ENCODE results near the gene HIC1.
"Not testable (repeated sequence)": the region's sequence is repeated elsewhere in the genome, so short reads cannot be mapped to it uniquely, and the experiment has no call there.

The HIC1 gene, protein sequence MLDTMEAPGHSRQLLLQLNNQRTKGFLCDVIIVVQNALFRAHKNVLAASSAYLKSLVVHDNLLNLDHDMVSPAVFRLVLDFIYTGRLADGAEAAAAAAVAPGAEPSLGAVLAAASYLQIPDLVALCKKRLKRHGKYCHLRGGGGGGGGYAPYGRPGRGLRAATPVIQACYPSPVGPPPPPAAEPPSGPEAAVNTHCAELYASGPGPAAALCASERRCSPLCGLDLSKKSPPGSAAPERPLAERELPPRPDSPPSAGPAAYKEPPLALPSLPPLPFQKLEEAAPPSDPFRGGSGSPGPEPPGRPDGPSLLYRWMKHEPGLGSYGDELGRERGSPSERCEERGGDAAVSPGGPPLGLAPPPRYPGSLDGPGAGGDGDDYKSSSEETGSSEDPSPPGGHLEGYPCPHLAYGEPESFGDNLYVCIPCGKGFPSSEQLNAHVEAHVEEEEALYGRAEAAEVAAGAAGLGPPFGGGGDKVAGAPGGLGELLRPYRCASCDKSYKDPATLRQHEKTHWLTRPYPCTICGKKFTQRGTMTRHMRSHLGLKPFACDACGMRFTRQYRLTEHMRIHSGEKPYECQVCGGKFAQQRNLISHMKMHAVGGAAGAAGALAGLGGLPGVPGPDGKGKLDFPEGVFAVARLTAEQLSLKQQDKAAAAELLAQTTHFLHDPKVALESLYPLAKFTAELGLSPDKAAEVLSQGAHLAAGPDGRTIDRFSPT

DNA sequence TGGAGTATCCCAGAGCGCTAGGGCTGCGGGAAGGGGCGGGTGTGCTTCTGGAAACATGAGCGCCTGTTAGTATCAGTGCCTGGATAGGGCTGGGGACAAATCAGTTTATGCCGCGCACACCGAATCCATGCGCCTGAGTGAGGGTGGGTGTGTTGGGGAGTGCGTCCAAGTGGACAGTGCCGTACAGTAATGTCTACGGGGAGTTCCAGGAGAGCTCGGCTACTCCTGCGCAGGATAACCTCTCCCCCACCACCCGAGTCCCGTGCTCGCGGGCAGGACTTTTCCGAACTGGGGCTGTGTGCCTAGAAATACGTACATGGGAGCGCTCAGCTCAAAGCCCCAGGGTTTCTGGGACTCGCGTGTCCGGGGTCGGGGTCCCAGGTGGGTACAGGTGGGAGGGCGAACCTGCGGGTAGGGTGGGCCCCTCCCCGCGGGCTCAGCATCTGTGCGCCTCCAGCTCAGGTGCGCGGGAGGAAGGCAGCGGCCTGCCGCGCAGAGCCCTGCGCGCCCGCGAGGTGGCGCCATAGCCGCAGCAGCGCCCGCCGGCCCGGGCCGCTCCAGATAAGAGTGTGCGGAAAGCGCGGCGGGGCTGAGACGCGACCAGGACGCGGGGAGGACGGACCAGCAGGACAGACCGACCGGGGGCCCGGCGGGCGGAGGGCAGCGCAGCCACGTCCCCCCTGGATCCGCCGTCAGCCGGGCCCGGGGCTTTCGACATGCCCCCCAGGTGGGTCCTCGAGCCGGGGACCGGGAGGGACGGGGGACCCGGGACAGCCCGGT is at the start of gene HIC1:
Gene HIC1, plus strand, starts transcription at position 592 of the 780 bp plus-strand sequence. CDS start 1,588 bp downstream, outside the sequence.
- in situ Hi-C loops (cut with MboI; ENCODE audit: low sequenced_read_pairs, unreplicated experiment) = no loop called here
- DNase-seq (ENCODE audit: low spot score) = peak; percentile 85
- TF ChIP-seq, protein P1, sequence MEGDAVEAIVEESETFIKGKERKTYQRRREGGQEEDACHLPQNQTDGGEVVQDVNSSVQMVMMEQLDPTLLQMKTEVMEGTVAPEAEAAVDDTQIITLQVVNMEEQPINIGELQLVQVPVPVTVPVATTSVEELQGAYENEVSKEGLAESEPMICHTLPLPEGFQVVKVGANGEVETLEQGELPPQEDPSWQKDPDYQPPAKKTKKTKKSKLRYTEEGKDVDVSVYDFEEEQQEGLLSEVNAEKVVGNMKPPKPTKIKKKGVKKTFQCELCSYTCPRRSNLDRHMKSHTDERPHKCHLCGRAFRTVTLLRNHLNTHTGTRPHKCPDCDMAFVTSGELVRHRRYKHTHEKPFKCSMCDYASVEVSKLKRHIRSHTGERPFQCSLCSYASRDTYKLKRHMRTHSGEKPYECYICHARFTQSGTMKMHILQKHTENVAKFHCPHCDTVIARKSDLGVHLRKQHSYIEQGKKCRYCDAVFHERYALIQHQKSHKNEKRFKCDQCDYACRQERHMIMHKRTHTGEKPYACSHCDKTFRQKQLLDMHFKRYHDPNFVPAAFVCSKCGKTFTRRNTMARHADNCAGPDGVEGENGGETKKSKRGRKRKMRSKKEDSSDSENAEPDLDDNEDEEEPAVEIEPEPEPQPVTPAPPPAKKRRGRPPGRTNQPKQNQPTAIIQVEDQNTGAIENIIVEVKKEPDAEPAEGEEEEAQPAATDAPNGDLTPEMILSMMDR (IDR thresholded peaks at IDR 0.05; ENCODE audit: borderline replicate concordance, control extremely low read depth, extremely low read depth, insufficient read depth, missing control alignments) = peak; percentile 95

DNA sequence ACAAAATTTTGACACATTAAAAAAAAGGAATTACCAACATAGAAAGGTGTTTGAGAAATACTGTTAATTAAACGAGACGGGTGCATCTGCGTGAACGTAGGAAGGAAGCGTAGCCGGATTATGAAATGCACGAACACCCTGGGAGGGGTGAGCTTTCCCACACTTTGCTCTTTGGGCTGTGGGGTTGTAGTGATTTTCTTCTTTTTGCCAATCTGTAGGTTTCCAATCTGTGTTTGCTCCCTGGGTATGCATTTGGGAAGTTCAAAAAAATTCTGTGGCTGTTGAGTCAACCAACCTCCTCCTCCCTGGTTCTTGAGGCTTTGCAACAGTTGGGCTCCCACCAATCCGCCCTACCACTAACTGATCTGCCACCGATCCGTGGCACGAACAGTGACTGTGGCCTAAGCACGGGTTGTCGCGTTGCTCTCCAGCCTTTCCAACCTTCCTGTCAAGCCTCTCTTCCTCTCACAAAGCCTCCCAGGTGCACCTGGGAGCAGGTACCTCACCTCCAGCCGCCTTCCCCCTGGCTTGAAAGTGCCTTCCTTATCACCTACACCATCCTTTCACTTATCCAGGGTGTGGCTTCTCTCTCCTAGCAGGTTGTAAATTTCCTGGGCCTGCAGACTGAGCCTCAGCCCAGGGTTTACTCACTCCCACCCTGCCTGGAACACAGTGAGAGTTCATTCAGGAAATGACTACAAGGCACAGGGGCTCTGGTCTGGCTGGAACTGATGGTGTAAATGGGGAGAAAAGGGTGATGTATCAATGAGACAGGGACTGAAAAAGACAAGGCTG is 46.4 kb upstream of the HIC1 start:
- in situ Hi-C loops (cut with MboI; ENCODE audit: low sequenced_read_pairs, unreplicated experiment) = no loop called here
- TF ChIP-seq, protein P1 (IDR thresholded peaks at IDR 0.05; ENCODE audit: borderline replicate concordance, control extremely low read depth, extremely low read depth, insufficient read depth, missing control alignments) = no peak
- no peak for DNase-seq (ENCODE audit: low spot score)

DNA sequence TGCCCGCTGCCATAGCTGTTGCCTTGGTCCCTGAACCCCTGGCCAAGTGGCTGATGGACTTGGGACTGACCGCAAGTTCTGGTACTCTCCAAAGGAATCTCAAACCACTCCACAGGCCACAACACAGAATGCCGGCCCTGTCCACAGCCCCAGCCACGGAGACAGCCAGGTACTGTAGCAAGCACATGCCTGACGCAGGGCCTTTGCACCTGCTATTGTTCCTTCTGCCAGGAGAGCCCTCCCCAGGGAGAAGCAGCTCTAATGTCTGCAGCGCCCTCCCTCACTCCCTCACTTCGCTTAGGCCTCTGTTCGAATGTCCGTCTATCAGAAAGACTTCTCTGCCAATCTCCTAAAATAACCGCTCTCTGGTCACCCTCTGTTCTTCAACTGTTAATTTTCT is 45.2 kb upstream of the HIC1 start:
- in situ Hi-C loops (cut with MboI; ENCODE audit: low sequenced_read_pairs, unreplicated experiment) = no loop called here
- TF ChIP-seq, protein P1 (IDR thresholded peaks at IDR 0.05; ENCODE audit: borderline replicate concordance, control extremely low read depth, extremely low read depth, insufficient read depth, missing control alignments) = no peak
- no peak for DNase-seq (ENCODE audit: low spot score)

DNA sequence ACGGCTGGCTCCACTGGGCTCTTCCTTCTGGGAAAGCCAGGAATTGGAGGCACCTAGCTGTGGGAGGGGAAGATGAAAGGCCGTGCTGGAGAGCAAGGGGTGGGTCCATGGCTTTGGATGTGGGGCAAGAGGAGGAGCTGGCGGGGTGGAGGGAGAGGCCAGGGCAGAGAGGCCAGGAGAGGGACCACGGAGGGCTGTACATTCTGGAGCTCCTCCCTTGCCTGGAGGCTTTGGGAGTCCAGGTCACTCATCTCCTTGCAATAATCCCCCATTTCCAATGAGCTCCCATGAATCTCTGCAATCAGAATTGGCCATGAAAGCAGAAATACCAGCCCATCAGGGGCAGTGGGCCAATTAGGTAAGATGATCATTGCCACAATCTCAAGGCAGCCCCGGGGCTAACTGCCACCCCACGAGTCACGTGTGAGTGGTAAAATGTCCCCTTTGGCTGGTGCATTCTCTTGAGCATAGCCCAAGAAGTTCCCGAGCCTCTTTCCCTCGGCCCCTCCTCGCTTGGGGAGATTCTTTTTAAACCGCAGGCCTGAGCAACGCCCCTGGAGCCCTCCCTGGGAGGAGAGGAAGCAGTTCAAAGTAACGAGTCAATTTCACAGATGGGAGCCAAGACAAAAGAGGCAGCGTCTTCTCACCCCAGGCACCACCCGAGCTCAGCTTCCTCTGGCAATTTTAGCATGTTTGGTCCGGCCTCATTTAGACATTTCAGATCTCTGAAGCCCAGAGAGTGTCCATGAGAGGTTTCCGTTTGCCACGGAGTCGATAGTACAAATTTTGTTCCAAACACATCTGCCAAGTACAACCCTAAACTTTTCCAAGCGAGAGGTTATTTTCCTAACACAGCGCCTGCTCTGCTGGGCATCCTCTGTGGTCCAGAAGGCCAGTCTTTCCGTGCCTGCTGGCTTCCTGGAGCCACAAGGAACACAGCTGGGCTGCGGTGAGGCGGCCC is 43.2 kb upstream of the HIC1 start:
- in situ Hi-C loops (cut with MboI; ENCODE audit: low sequenced_read_pairs, unreplicated experiment) = no loop called here
- DNase-seq (ENCODE audit: low spot score) = no peak
- TF ChIP-seq, protein P1 (IDR thresholded peaks at IDR 0.05; ENCODE audit: borderline replicate concordance, control extremely low read depth, extremely low read depth, insufficient read depth, missing control alignments) = no peak

DNA sequence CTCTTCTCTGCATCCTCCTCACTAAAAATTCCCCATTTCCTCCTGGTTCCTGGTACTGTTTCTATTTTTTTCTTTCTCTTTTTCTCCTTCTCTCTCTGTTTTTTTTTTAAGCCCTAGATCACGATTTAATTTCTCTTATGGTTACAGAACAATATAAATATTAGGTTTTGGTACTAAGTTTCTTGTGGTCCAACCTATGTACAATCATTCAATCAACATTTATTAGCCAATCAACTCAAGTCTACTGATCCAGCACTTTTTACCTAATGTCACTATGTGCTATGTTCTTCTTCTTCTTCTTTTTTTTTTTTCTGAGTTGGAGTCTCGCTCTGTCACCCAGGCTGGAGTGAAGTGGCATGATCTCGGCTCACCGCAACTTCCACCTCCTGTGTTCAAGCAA is 42.4 kb upstream of the HIC1 start:
- no peak for DNase-seq (ENCODE audit: low spot score)
- TF ChIP-seq, protein P1 (IDR thresholded peaks at IDR 0.05; ENCODE audit: borderline replicate concordance, control extremely low read depth, extremely low read depth, insufficient read depth, missing control alignments) = no peak
- in situ Hi-C loops (cut with MboI; ENCODE audit: low sequenced_read_pairs, unreplicated experiment) = no loop called here

DNA sequence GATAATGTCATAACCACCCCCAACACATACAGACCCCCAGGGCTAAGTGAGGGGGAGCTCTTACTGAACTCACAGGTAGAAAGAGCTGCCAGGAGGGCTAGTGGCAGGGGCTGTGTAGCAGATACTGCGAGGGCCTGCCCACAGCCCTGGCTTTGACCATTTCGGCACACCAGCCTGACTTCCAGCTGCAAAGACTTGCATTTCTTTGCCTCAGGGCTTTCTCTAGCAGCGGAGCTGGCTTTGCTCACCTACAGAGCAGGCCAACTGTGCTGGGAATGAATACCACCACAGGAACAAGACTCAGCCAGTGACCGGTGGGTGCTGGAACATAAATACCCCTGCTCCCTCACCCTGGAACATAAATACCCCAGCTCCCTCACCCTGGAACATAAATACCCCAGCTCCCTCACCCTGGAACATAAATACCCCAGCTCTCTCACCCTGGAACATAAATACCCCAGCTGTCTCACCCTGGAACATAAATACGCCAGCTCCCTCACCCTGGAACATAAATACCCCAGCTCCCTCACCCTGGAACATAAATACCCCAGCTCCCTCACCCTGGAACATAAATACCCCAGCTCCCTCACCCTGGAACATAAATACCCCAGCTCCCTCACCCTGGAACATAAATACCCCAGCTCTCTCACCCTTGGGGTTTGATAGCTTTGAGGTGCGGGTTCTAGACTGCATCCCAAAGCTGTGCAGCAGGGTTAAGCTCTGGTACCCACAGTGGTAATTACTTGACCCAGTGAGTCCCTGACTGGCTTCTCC is 41.5 kb upstream of the HIC1 start:
- in situ Hi-C loops (cut with MboI; ENCODE audit: low sequenced_read_pairs, unreplicated experiment); DNase-seq (ENCODE audit: low spot score): not testable (repeated sequence)

Data from GM13976 (cell line).